ENCODE measurements around the gene DGKE.
A peak's percentile ranks its signal among the peaks of the same experiment; 100 is the strongest.

Gene DGKE

DNA sequence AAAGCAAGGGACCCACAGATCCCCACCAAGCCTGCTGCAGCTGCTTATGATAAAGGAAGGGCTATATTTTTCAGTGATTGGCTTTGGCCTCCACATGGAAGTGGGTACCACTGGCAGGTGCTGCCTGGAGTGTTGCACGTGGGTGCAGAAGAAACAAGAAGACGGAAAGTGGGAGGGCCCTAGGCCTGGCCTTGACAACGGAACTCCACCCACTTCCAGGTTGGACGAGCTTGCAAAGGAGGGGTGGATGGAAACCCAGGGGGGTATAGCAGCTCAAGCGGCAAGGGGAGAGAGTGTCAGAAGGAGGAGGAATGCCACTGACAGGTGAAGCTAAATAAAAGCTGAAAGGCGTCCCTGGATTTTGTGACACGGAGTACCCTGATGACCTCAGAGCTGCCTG lies 59.6 kb downstream of the DGKE start:
- DNase-seq: no peak

DNA sequence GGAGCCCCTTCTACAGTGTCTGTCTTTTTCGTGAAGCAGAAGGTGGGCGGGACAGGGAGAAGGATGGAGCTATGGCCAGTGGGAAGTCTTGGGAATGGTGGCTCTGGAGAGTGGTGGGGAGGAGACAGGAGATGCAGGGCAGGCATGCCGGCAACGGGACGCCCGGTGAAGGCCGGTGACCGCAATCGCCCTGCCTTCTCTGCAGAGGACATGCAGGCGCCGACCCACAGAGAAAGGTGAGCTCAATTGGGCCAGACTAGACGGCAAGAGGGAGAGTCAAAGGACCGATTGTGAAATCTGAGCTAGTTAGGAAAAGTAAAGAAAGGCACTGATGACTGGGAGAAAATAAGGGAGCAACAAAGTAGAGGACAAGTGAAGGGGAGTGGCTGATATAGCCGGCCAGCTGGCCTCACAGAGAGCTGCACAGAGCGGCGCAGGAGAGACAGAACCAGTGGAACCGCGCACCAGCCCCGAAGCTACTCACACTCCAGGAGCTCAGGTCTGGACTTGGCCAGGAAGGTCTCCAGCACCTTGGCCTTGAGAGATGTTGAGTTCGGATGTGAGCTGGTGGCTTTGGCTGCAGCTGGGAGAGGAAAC lies 61.0 kb downstream of the DGKE start:
- DNase-seq: no peak

DNA sequence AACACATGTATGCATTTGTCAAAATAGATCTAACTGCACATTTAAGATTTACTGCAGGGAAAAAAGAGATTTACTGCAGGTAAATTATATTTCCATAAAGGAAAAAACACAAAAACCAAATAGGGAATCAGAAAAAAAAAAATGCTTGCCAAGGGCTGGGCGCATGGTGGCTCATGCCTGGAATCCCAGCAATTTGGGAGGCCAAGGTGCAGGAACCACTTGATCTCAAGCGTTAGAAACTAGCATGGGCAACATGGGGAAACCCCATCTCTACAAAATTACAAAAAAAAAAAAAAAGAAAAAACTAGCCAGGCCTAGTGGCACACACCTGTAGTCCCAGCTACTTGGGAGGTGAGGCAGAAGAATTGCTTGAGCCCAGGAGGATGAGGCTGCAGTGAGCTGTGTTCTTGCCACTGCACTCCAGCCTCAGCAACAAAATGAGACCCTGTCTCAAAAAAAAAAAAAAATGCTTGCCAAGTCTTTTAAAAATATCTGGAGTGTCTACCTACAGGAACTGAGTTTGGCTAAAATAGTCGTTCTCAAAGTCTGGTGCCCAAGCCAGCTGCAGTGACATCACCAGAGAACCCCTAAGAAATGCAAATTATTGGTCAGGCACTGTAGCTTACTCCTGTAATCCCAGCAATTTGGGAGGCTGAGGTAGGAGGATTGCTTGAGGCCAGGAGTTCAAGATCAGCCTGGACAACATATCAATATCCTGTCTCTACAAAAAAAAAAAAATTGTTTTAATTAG lies 62.4 kb downstream of the DGKE start:
- no peak for DNase-seq

DNA sequence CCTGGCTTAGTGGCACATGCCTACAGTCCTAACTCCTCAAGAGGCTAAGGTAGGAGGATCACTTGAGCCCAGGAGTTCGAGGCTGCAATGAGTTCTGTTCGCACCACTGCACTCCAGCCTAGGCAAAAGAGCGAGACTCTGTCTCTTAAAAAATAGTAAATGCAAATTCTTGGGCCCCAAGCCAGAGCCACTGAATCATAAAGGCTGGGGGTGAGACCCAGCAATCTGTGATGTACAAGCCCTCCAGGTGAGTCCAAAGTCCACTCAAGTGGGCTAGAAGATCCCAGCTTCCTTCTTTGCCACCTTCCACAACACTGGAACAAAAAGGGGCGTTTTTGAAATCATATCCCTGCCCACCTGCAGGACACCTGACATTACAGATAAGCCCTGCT lies 63.0 kb downstream of the DGKE start:
- DNase-seq: no peak

DNA sequence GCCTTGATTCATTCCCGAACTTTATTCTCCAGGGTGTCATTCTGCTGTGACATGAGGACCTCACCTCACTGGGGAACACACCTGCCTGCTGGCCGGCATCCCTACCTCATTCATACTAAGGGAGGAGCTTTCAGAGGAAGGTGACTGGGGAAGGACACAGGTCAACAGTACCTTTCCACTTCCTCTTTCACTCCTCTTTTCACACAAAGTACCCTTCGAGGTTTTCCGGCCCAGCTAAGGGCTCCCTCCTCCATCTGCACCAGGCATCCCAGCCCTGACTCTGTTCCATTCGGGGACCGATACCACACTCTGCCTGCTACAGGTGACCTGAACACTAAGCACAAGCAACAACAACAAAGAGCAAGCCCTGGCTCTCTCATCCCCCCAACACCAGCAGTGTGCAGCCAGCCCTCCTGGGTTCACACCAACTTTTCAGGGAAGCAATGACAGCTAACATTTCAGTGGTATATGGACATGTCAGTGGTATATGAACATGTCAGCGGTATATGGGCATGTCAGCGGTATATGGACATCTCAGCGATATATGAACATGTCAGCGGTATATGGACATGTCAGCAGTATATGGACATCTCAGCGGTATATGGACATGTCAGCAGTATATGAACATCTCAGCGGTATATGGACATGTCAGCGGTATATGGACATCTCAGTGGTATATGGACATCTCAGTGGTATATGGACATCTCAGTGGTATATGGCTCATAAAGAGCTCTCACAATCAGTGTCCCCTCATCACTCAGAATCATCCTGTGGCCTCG lies 63.9 kb downstream of the DGKE start:
- no peak for DNase-seq

DNA sequence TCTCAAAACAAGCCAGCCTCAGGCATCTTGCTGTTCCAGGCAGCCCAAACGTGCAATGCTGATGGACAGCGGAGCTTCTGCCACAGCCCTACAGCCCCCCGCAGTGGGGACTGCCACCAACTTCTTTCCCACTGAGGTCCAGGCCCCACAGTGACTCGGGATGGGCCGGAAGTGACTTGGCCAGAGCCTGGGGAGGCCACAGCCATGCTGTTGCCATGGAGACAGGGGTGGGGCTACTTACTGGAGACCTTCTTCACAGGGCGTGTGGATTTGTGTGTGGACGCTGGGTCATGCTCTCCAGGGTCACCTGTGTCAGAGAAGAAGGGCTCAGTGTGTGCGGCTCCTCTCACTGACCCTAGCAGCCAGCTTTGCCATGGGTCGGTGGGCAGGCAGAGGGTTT lies 64.9 kb downstream of the DGKE start:
- no peak for DNase-seq

DNA sequence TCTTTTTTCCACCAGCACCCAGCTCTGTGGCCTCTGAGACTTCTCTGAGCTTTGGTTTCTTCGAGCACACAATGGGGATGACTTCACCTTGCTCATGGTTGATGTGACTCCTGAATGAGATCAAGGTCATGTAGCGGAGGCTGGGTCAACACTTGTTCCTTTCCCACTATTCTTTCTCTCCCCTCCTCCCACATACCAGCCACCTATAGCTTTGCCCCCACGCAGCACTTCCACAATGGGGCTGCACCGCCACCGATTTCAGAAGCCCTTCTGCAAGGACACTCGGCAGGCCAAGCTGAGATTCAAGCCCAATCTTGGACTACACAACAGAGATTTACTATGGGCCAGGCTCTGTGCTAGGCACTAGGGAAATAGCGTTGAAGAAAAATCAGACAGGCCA lies 65.5 kb downstream of the DGKE start:
- no peak for DNase-seq

DNA sequence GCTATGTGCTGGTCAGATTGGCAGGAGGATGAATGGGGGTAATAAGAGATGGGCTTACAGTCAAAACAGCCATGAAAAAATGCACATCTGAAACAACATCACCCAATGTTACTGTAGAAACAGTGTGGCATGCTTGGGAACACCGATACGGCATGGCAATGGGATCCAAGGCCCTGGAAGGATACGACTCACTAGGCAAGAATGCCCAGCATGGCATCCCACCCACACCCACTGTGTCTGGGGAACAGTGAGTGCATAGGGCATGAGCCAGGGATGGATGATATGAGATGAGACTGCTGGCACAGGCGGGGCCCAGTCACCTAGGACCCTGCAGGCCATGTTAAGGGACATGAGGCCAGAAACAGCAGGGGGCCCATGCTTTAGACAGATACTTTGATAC lies 68.4 kb downstream of the DGKE start:
- no peak for DNase-seq

DNA sequence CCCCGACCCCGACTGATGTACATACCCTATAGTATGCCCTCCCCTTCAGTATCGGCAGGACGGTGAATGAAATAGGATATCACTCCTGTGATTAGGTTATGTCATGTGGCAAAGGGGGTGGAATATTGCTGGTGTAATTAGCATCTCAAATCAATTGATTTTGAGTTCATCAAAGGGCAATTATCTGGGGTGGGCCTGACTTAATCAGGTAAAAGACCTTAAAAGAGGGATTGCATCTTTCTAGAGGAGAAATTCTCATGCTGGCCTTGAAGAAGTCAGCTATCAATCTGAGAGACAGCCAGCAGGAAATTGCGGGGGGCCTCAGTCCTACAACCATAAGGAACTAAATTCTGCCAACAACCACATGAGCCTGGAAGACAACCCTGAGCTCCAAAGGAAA lies 69.6 kb downstream of the DGKE start:
- no peak for DNase-seq

DNA sequence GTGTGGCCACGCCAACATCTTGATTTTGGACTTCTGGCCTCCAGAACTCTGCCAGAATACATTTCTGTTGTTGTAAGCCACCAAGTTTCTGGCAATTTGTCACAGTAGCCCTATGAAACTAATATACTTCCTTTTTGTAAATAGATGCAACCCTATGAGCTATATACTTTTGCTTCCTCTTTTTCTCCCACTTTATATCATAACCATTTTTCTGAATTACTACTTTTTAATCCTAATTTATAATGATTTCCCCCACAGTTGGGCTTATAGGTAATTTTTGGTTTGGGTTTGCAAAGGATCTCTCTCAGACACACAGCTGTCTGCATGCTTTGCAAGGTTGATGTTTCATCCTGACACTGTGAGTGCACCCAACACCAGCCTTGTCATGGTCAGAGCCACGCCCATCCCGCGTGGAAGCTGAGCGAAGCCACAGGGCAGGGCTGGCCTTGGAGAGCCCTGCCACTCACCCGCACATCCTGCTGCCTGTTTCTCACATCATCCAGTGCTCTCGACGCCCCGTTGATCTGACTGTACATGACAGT lies 74.1 kb downstream of the DGKE start:
- peak; percentile 17 for DNase-seq

DNA sequence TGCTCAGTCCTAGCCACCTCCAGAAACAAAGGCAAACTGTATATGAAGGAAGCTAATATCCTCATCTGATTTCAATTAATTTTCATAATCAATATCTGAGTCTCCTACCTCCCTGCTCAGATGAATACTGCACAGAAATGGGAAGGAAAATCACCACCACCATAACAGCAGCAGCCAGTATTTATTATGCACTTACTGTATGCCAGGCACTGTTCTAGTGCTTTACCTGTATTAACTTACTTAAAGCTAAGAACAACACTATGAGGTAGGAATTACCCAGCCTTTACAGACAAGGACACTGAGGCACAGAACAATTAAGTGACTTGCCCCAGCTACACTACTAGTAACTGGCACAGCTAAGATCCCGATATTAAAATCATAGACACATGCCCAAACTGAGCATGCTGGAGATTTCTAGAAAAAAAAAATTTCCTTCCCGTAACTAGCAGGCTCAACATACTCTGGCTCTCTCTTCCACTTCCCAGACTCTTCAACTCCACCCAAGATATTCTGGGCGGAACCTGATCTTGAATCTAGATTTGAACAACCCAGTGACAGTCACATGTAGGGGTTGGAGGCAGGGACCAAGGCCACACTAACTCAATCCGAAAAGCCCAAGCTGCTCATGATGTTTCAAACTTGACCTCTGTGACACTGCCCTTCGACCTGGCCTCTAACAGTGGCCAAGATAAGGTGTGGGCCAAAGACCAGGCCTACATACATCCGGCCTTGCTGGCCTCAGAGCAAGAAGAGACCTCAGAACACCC lies 76.0 kb downstream of the DGKE start:
- no peak for DNase-seq

DNA sequence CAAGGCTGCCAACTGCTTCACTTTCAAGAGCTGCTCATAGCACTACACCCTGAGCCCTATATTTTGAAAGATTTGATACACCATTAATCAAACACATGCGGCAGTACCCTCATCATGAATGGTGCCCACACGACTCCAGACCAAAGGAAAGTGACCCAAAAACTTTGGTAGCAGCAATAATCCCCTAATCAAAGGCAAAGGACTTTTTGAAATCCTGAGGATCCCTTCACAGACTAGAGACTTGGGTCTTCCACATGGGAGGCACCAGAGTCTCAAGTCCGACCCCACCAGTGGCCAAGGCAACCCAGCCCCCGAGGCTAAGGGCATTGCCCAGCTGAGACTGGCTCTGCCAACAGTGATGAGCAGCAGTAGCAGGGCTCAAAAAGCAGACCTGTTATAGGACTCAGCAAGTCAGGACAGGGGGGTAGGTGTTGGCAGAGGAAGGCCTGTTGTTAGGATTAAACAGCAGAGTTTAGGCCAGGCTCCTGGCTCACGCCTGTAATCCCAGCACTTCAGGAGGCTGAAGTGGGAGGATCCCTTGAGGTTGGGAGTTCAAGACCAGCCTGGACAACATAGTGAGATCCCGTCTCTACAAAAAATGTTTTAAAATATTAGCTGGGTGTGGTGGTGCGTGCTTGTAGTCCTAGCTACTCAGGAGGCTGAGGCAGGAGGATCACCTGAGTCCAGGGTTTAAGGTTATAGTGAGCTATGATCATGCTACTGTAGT lies 76.7 kb downstream of the DGKE start:
- DNase-seq: no peak

DNA sequence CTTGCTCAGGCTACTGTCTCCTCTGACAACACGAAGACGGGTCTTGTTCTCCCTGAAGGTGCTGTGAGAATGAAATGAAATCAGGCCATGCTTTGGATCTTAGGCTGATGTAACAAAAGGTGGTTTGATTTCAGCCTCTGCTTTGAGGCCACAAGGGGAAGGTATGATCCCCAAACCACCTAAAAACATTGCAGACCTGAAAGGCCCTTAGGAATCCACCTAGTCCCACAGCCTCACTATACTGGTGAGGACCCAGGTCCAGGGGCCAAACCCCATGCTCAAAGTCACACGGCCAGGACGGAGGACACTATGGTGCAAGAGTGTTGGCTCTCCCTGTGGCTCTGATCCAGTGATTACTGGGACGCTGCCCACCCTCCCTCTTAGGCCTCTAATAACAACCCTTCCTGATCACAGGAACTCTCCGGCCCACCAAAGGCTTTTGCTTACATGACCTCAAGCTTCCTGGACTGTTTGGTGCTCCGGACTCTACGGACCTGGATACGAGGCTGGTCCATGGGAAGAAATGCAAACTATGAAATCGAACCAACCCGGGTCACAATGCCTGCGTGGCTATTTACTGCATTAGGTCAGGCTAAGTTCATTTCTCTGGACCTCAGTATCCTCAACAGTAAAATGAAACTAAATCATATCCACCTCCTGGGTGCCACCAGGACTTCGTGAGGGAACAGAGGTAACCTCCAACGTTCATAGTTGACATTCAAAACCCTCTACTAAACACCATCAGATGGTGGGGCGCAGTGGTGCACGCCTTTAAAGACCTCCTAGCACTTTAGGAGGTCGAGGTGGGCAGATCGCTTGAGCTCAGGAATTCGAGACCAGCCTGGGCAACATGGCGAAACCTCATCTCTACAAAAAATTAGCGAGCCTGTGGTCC lies 78.4 kb downstream of the DGKE start:
- DNase-seq: no peak

DNA sequence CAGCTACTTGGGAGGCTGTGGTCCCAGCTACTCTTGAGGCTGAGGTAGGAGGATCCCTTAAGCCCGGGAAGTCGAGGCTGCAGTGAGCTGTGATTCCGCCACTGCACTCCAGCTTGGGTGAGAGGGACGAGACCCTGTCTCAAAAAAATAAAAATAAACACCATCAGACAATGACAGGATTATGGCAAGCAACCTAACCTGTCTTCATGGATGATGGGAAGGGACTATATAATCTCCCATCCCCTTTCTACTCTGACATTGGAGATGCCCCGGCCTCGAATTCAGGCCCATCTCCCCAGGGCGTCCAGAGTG lies 79.0 kb downstream of the DGKE start:
- no peak for DNase-seq

DNA sequence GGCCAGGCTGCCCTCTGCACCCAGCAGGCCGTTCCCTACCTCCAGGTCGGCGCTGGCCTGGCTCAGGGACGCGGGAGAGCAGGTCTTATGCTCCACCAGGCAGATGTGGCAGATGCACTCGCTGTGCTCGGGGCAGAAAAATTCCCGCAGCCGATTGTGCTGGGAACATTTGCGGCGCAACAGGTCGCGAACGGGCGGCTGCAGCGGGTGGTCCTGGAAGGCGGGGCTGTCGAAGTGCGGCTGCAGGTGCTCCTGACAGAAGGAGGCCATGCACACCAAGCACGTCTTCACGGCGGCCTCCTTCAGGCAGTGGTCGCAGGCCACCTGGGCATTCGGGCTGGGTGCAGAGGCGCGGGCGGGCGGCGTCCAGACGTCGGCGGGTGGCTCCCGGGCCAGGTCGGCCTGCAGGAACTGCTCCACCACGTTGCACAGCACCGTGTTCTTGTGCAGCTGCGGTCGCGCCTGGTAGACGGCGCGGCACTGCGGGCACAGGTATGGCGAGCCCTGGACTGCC lies 79.5 kb downstream of the DGKE start:
- DNase-seq: no peak

DNA sequence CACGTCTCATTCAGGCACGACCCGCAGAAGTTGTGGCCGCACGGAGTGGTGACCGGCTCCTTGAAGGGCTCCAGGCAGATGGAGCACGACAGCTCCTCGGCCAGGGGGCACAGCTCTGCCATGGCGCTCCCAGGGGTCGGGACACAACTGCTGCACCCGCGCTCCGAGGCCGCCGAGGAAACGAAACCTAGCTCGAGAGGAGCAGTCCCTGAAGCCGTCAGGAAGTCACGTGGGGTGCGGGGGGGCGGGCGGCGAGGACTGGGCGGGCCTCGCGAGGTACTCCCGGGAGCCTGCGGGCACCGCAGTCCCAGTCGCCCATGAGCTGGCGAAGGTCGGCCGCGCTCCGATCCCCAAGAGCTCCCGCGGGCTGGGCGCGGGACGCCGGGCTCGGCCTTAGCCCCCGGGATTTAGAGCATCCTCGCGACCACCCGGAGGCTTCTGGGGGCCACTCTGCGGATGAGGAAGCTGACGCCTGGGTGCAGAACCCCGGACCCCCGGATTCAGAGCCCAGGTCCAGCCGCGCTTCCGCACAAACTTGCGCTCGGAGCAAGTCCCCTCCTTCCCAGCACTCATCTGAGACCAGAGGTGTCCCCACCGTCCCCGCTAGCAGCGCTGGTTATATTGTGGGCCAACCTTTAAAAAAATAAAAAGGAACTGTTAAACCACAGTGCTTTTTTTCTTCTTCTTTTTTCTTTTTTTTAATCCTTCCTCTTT lies 80.1 kb downstream of the DGKE start, which contains the start of gene TRIM25:
Gene TRIM25 (minus strand): TSS at position 183 of the 714 bp plus-strand sequence. CDS start 61 bp downstream, at position 122.
- DNase-seq: peak; percentile 82

DNA sequence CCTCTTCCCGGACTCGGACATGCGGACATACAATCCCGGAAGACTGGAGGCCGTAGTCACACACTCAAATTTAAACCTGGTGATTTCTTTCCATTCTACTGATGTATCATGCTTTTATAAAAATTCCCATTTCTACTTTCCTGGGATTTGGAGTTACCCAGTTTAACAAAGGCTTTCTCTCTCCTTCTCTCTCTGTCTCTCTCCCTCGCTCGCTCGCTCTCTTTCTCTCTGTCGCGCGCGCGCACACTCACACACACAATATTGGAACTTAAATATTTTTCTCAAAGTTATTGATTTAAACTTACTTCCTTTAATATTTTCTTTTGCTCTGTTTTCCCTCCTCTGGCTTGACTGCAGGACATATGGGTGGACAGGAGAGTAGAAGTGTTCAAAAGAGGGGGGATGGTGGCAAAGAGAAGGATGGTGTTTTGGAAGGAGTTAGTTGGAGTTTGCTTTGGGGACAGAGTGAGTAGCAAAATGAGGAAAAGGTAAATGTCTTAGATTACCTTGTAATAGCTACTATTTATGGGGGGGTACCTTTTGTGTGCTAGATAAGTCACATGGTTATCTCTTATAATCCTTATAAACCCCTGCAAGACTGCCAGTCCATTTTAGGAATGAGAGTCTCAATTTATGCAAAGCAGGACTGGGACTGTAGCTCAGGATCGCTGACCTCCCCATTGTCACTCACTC lies 80.8 kb downstream of the DGKE start:
- no peak for DNase-seq

DNA sequence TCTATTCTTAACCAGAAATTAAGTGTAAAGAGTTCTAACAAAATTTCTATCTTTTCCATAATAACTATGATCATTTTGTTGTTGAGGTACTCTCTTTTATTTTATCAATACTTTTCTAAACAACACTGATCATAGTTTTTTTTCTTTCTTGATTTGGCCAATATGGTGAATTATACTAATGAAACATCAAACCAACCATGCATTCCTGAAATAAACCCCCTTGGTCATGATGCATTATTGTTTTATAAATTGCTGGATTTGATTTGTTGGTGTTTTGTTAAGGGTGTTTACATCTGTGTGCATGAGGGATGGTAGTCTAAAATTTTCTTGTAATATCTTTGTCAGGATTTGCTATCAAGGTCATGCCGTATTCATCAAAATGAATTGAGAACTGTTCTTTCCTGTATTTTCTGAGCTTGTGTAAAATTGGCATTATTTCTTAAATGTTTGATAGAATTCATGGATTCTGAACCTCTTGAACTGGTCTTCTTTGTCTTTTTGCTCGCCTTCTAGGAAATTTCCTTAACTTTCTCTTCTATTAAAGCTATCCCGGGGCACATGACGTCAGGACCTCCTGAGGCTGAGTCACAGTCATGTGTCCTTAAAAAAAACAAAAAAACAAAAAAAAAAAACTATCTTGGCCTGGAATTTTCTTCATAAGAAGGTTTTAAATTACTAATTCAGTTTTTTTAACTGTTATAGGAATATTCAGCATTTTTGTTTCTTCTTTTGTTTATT lies 83.8 kb downstream of the DGKE start:
- DNase-seq: no peak

DNA sequence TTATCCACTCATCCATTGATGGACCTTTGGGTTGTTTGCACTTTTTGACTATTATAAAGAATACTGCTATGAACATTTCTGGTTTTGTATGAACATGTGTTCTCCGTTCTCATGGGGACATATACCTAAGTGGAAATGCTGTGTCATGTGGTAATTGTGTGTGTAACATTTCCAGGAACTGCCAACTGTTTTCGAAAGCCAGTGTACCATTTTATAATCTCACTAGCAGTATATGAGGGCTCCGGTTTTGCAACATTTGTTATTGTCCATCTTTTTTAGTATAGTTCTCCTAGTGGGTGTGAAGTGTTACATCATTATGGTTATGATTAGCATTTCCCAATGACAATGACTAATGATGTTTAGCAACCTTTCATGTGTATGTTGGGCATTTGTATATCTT lies 85.0 kb downstream of the DGKE start:
- DNase-seq: no peak
